Thymus (tissue), 11 donors: ENCODE results near the gene MYL11. TPM values are rescaled to one million over a fixed set of nuclear protein-coding genes. Genes with fewer than 3 reads are reported as not detected.
"Not testable (repeated sequence)": the region's sequence is repeated elsewhere in the genome, so short reads cannot be mapped to it uniquely, and the experiment has no call there.

Source experiments
- DNase-seq, 9 donors: peaks; one replicate each; pipeline ENCODE4 v3.0.0-alpha.2; 2013; ENCODE audit warnings: low spot score in 9 of 9, low read depth in 6 of 9, missing footprints in 1 of 9
- H3K27ac ChIP-seq, 2 donors: one replicate each; pipeline ENCODE4 v1.5.1; 2013; ENCODE audit warnings: control low read depth in 1 of 2, low read depth in 1 of 2, low read length in 1 of 2, mild to moderate bottlenecking in 1 of 2, moderate library complexity in 1 of 2
- H3K27me3 ChIP-seq, 2 donors: one replicate each; pipeline ENCODE4 v1.5.1; 2013; ENCODE audit warnings: low read length in 1 of 2; ENCODE audit not compliant: control insufficient read depth in 2 of 2, insufficient read depth in 1 of 2
- H3K36me3 ChIP-seq, 2 donors: one replicate each; pipeline ENCODE4 v1.5.1; 2013; ENCODE audit warnings: low read length in 1 of 2, mild to moderate bottlenecking in 1 of 2, moderate library complexity in 1 of 2; ENCODE audit not compliant: control insufficient read depth in 2 of 2, insufficient read depth in 2 of 2
- H3K4me1 ChIP-seq, 2 donors: one replicate each; pipeline ENCODE4 v1.5.1; 2013; ENCODE audit warnings: low read length in 2 of 2; ENCODE audit not compliant: control insufficient read depth in 2 of 2, insufficient read depth in 2 of 2
- H3K4me3 ChIP-seq, 2 donors: one replicate each; pipeline ENCODE4 v1.5.1; 2013; ENCODE audit warnings: low read length in 2 of 2, control low read depth in 1 of 2, mild to moderate bottlenecking in 1 of 2
- H3K9me3 ChIP-seq, 2 donors: one replicate each; pipeline ENCODE4 v1.5.1; 2013; ENCODE audit warnings: low read length in 1 of 2, mild to moderate bottlenecking in 1 of 2; ENCODE audit not compliant: control insufficient read depth in 2 of 2, insufficient read depth in 1 of 2
- WGBS: extraction: QIAGEN DNeasy Blood & Tissue Kit; methylation state at CpG from one replicate; pipeline ENCODE4 v1.1.7; 2013; 5-methylcytosine and 5-hydroxymethylcytosine counted together
- polyA plus RNA-seq: library from polyadenylated mRNA; stranded (reverse); fragments of 200-250 nt; gene quantifications from one replicate; pipeline ENCODE4 v1.2.3, GENCODE V29; 2013
- total RNA-seq: library from RNA; stranded (reverse); fragments of 120-200 nt; gene quantifications from one replicate; pipeline ENCODE4 v1.2.4, GENCODE V29; 2013
- donor health status: healthy.

The MYL11 gene
- total and polyA plus RNA-seq, 2 donors, result 11.7 to 12.5 TPM

- Histone ChIP-seq H3K4me3 (peak overlapping the region; percentile 78 to 99), H3K9me3 (peaks cover 0 to 4% of the 10 kb centered on the region in 2 donors), H3K4me1 (peaks cover 25 to 54% of the 10 kb centered on the region in 2 donors), H3K27me3 (peaks cover 0 to 15% of the 10 kb centered on the region in 2 donors), H3K27ac (no peak overlapping the region), H3K36me3 (peaks cover 16 to 18% of the 10 kb centered on the region in 2 donors)
- 40% methylated on average over 13 of the region's 13 CpGs for WGBS
- DNase-seq, result peak in 1 of 9 donors; percentile 26
Observed at GRCh38 chr16:30395992-30396585, 21.5 kb downstream of the MYL11 start.

- H3K27ac ChIP-seq, H3K4me3 ChIP-seq, DNase-seq, H3K9me3 ChIP-seq: not testable (repeated sequence)
- WGBS, result 94% methylated on average over 4 of the region's 4 CpGs
- Histone ChIP-seq H3K27me3 (peaks cover 0 to 17% of the 10 kb centered on the region in 2 donors), H3K4me1 (peaks cover 25 to 54% of the 10 kb centered on the region in 2 donors), H3K36me3 (peaks cover 16 to 18% of the 10 kb centered on the region in 2 donors)
Observed at GRCh38 chr16:30396627-30397026, 22.0 kb downstream of the MYL11 start.

GRCh38 chr16:30397056-30397455, 22.5 kb downstream of the MYL11 start:
- Histone ChIP-seq H3K36me3 (peaks cover 16 to 18% of the 10 kb centered on the region in 2 donors), H3K27ac (no peak overlapping the region), H3K4me1 (peaks cover 25 to 54% of the 10 kb centered on the region in 2 donors), H3K27me3 (peaks cover 0 to 17% of the 10 kb centered on the region in 2 donors), H3K9me3 (peaks cover 0 to 4% of the 10 kb centered on the region in 2 donors), H3K4me3 (no peak overlapping the region)
- 47% methylated on average over 4 of the region's 4 CpGs for WGBS
- DNase-seq, result no peak

- Histone ChIP-seq H3K27ac (no peak overlapping the region), H3K4me1 (peaks cover 25 to 54% of the 10 kb centered on the region in 2 donors), H3K4me3 (no peak overlapping the region), H3K27me3 (peaks cover 0 to 17% of the 10 kb centered on the region in 2 donors), H3K36me3 (peaks cover 16 to 18% of the 10 kb centered on the region in 2 donors), H3K9me3 (peaks cover 0 to 4% of the 10 kb centered on the region in 2 donors)
- 98% methylated on average over 42 of the region's 42 CpGs for WGBS
- DNase-seq, result no peak
Observed at GRCh38 chr16:30397776-30398660, 23.4 kb downstream of the MYL11 start.

GRCh38 chr16:30398661-30399434, 24.2 kb downstream of the MYL11 start:
- peaks cover 0 to 17% of the 10 kb centered on the region in 2 donors for H3K27me3 ChIP-seq
- peaks cover 0 to 4% of the 10 kb centered on the region in 2 donors for H3K9me3 ChIP-seq
- no peak overlapping the region for H3K27ac ChIP-seq
- no peak overlapping the region for H3K4me3 ChIP-seq
- WGBS, result 92% methylated on average over 23 of the region's 23 CpGs
- H3K4me1 ChIP-seq, result peaks cover 25 to 51% of the 10 kb centered on the region in 2 donors
- DNase-seq, result no peak
- peaks cover 16 to 18% of the 10 kb centered on the region in 2 donors for H3K36me3 ChIP-seq

GRCh38 chr16:30399435-30400186, 25.0 kb downstream of the MYL11 start:
- Histone ChIP-seq H3K4me3 (peak overlapping the region; percentile 53 to 60), H3K9me3 (peaks cover 0 to 4% of the 10 kb centered on the region in 2 donors), H3K4me1 (peaks cover 20 to 43% of the 10 kb centered on the region in 2 donors), H3K36me3 (peaks cover 16 to 18% of the 10 kb centered on the region in 2 donors), H3K27ac (peak overlapping the region; percentile 77 to 83), H3K27me3 (peaks cover 0 to 17% of the 10 kb centered on the region in 2 donors)
- no peak for DNase-seq
- WGBS, result 22% methylated on average over 12 of the region's 12 CpGs

GRCh38 chr16:30401768-30402425, 27.3 kb downstream of the MYL11 start:
- DNase-seq, result no peak
- 92% methylated on average over 8 of the region's 8 CpGs for WGBS
- Histone ChIP-seq H3K27ac (no peak overlapping the region), H3K4me1 (peaks cover 18 to 34% of the 10 kb centered on the region in 2 donors), H3K4me3 (no peak overlapping the region), H3K9me3 (peaks cover 0 to 4% of the 10 kb centered on the region in 2 donors), H3K27me3 (peaks cover 0 to 17% of the 10 kb centered on the region in 2 donors), H3K36me3 (peaks cover 16 to 18% of the 10 kb centered on the region in 2 donors)

GRCh38 chr16:30406795-30407101, 32.1 kb downstream of the MYL11 start:
- H3K27me3 ChIP-seq, result no peaks in the 10 kb centered on the region
- H3K27ac ChIP-seq, result peak overlapping the region; percentile 53 to 87
- DNase-seq, result no peak
- WGBS, result 21% methylated on average over 14 of the region's 14 CpGs
- no peaks in the 10 kb centered on the region for H3K9me3 ChIP-seq
- peaks cover 9 to 25% of the 10 kb centered on the region in 2 donors for H3K4me1 ChIP-seq
- H3K4me3 ChIP-seq, result peak overlapping the region; percentile 61 to 76
- H3K36me3 ChIP-seq, result peaks cover under 1 to 8% of the 10 kb centered on the region in 2 donors
